ENCODE data around the gene ZNF80. TPM values are rescaled to one million over a fixed set of nuclear protein-coding genes. Genes with fewer than 3 reads are reported as not detected.

The ZNF80 gene
- not detected in 2 replicates for total RNA-seq

DNA sequence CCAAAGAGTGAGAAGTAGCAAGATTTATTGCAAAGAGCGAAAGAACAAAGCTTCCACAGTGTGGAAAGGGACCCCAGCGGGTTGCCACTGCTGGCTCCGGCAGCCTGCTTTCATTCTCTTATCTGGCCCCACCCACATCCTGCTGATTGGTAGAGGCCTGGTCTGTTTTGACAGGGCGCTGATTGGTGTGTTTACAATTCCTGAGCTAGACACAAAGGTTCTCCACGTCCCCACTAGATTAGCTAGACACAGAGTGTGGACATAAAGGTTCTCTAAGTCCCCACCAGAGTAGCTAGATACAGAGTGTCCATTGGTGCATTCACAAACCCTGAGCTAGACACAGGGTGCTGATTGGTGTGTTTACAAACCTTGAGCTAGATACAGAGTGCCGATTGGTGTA, at the start of gene ZNF80:
Gene ZNF80, minus strand, starts transcription at position 101 of the 400 bp plus-strand sequence. CDS start 504 bp downstream, outside the sequence.

Other genes starting within 250 kb of the ZNF80 start
- 2.6 and 4.2 TPM in 2 replicates for gene CCDC191, start 181.1 kb downstream of the ZNF80 start, total RNA-seq
- 10.8 and 15.6 TPM in 2 replicates for gene QTRT2, start 180.8 kb downstream of the ZNF80 start, total RNA-seq
- not detected in 2 replicates for gene DRD3, start 58.5 kb downstream of the ZNF80 start, total RNA-seq
- not detected in 2 replicates for gene TIGIT, start 56.5 kb upstream of the ZNF80 start, total RNA-seq

All from smooth muscle cell of trachea (primary cell).